ENCODE results near the gene CDHR5.

GRCh38 chr11:617199-617911, 7.4 kb downstream of the CDHR5 start:
- no peak for TF ChIP-seq CTCF (IDR thresholded peaks at IDR 0.05)
- TF ChIP-seq POLR2AphosphoS5 (IDR thresholded peaks at IDR 0.05; ENCODE audit: insufficient read depth in 1 of 2, low read depth in 1 of 2): no peak

All from vagina (tissue), 2 donors.